ENCODE data around the gene NPC1.

GRCh38 chr18:23609390-23610023 is 23.2 kb upstream of the NPC1 start:
- TF ChIP-seq CTCF (IDR thresholded peaks at IDR 0.05) (no peak), EP300 (IDR thresholded peaks at IDR 0.05) (no peak), POLR2A (IDR thresholded peaks at IDR 0.05) (no peak)
